ENCODE measurements around the gene FANCD2. TPM values are rescaled to one million over a fixed set of nuclear protein-coding genes. Genes with fewer than 3 reads are reported as not detected.

FANCD2 gene
- total and polyA plus RNA-seq, 2 donors (not counting 1 experiment from before 2014, with no cell fraction given) = 7.1 to 9.7 TPM

DNA sequence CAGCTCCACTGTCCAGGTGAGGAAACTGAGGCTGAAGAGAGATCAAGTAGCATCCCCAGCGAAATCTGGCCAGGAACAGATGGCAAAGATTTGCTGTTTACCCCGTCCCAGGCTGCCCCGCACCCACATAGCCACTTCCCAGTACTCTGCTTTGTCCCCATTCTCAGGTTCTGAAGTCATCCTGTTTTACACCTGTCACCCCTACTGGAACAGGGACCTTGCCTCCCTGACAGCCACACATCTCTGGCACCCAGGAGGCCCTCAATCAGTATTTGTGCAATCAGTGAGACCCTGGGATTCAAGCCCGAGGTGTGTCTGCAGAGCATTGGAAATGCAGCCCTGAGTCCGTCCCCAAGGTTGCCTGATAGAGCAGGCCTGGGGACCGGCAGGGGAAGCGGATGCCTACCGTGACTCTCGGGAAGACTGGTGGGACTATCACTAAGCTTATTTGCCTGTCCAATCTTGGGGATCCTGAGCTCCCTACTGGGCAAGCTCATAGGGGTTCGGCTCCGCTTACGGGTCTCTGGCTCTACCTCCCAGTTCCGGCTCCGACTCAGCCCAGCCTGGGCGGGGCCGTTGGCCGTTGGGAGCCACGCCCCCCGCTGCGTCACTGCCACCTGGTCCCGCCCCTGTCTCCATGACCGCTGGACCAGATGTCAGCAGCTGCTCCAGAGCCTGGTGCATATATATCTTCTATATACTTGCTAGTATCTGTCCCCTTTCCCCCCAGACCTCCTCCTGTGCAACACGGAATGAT lies 17.5 kb upstream of the FANCD2 start:
- H3K4me1 ChIP-seq (ENCODE audit: control insufficient read depth, extremely low read depth, insufficient read depth, low read length) = peaks cover 6% of the 10 kb centered on the region
- H3K4me3 ChIP-seq (replicated peaks in 1 of 4; ENCODE audit: control extremely low read depth in 1 of 4, insufficient read depth in 1 of 4, low read depth in 3 of 4, low read length in 4 of 4) = peak overlapping the region; percentile 40 to 58 (median 52)
- peak overlapping the region; percentile 62 for H2AFZ ChIP-seq (ENCODE audit: low read length)
- DNase-seq (ENCODE audit: low read depth in 2 of 2) = peak; percentile 66 to 71
- H3K27me3 ChIP-seq (ENCODE audit: control insufficient read depth, insufficient read depth, low read length) = no peaks in the 10 kb centered on the region
- H3K36me3 ChIP-seq (ENCODE audit: control insufficient read depth, insufficient read depth, low read length) = no peaks in the 10 kb centered on the region
- no peaks in the 10 kb centered on the region for H3K79me2 ChIP-seq (ENCODE audit: control insufficient read depth, insufficient read depth, low read length)
- peak overlapping the region; percentile 84 for H3K4me2 ChIP-seq (ENCODE audit: extremely low read depth, insufficient read depth, low read length)
- H4K20me1 ChIP-seq (ENCODE audit: control insufficient read depth, extremely low read depth, insufficient read depth, low read length) = no peaks in the 10 kb centered on the region
- peak overlapping the region; percentile 45 for H3K27ac ChIP-seq (ENCODE audit: insufficient read depth, low read length)
- H3K9me3 ChIP-seq (ENCODE audit: control insufficient read depth, insufficient read depth, low read depth, low read length) = no peaks in the 10 kb centered on the region
- no peak overlapping the region for H3K9ac ChIP-seq (ENCODE audit: insufficient read depth, low read length)
- TF ChIP-seq EZH2 (IDR thresholded peaks at IDR 0.05; ENCODE audit: low read length, missing control alignments) = no peak
- TF ChIP-seq, protein P1, sequence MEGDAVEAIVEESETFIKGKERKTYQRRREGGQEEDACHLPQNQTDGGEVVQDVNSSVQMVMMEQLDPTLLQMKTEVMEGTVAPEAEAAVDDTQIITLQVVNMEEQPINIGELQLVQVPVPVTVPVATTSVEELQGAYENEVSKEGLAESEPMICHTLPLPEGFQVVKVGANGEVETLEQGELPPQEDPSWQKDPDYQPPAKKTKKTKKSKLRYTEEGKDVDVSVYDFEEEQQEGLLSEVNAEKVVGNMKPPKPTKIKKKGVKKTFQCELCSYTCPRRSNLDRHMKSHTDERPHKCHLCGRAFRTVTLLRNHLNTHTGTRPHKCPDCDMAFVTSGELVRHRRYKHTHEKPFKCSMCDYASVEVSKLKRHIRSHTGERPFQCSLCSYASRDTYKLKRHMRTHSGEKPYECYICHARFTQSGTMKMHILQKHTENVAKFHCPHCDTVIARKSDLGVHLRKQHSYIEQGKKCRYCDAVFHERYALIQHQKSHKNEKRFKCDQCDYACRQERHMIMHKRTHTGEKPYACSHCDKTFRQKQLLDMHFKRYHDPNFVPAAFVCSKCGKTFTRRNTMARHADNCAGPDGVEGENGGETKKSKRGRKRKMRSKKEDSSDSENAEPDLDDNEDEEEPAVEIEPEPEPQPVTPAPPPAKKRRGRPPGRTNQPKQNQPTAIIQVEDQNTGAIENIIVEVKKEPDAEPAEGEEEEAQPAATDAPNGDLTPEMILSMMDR (conservative IDR thresholded peaks at IDR 0.05 in 1 of 2, IDR thresholded peaks at IDR 0.05 in 1 of 2; ENCODE audit: low read depth in 1 of 2, low read length in 2 of 2) = no peak

DNA sequence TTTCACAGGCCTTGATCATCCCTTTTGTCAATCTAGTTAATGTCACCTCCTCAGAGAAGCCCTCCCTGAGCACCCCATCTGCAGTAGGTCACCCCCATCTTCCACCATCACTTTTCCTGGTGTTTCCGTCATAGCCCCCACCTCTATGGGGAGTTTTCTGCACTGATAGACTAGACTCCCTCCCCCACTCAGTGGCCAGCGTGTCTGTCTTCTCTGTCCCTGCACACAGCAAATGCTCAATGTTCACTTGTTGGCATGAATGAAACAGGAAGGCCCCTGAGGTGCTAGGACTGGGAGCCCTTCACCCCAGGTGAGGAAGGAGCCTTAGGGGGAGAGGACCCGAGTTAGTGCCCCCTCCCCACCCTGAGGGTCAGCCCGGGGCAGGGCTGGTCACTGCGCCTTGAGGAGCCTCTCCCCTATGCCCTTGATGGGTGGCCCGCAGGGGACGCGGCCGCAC lies 15.8 kb upstream of the FANCD2 start:
- no peaks in the 10 kb centered on the region for H3K9me3 ChIP-seq (ENCODE audit: control insufficient read depth, insufficient read depth, low read depth, low read length)
- peak overlapping the region; percentile 5 for H2AFZ ChIP-seq (ENCODE audit: low read length)
- peak overlapping the region; percentile 30 for H3K27ac ChIP-seq (ENCODE audit: insufficient read depth, low read length)
- TF ChIP-seq, protein P1 (conservative IDR thresholded peaks at IDR 0.05 in 1 of 2, IDR thresholded peaks at IDR 0.05 in 1 of 2; ENCODE audit: low read depth in 1 of 2, low read length in 2 of 2) = no peak
- no peak for TF ChIP-seq EZH2 (IDR thresholded peaks at IDR 0.05; ENCODE audit: low read length, missing control alignments)
- DNase-seq (ENCODE audit: low read depth in 2 of 2) = no peak
- H3K4me2 ChIP-seq (ENCODE audit: extremely low read depth, insufficient read depth, low read length) = peak overlapping the region; percentile 96
- no peaks in the 10 kb centered on the region for H3K36me3 ChIP-seq (ENCODE audit: control insufficient read depth, insufficient read depth, low read length)
- H3K4me3 ChIP-seq (replicated peaks in 1 of 4; ENCODE audit: control extremely low read depth in 1 of 4, insufficient read depth in 1 of 4, low read depth in 3 of 4, low read length in 4 of 4) = peak overlapping the region; percentile 40 to 83 (median 64)
- H3K79me2 ChIP-seq (ENCODE audit: control insufficient read depth, insufficient read depth, low read length) = no peaks in the 10 kb centered on the region
- H3K27me3 ChIP-seq (ENCODE audit: control insufficient read depth, insufficient read depth, low read length) = no peaks in the 10 kb centered on the region
- no peaks in the 10 kb centered on the region for H4K20me1 ChIP-seq (ENCODE audit: control insufficient read depth, extremely low read depth, insufficient read depth, low read length)
- peaks cover 11% of the 10 kb centered on the region for H3K4me1 ChIP-seq (ENCODE audit: control insufficient read depth, extremely low read depth, insufficient read depth, low read length)
- peak overlapping the region; percentile 53 for H3K9ac ChIP-seq (ENCODE audit: insufficient read depth, low read length)

DNA sequence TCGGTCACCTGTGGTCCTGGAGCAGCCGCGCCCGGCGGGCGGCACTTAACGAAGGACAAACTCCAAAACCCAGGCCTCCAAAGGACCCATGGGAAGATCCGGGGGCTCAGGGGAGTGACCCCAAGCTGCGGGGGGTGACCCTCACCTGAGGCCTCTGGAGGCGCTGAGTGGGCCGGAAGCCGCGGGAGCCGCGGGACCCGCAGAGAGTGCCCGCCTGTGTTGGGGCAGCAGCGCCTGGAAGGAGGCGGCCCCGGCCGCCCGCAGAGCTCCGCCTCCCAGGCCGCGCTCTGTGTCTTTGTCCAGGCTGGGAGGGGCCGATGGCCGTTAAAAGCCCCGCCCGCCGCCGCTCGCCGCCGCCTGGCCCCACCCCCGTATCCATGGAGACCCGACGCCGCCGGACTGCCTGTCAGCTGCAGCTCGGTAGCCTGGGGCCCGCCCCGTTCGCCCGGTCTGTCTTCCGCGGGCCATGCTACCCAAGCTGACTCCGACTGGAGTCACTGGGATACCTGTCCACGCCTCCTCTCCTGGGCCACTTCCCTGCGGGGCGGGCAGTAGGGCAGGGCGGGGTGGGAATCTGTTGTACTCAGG lies 15.3 kb upstream of the FANCD2 start:
- no peaks in the 10 kb centered on the region for H3K27me3 ChIP-seq (ENCODE audit: control insufficient read depth, insufficient read depth, low read length)
- peak overlapping the region; percentile 30 for H3K27ac ChIP-seq (ENCODE audit: insufficient read depth, low read length)
- H3K4me1 ChIP-seq (ENCODE audit: control insufficient read depth, extremely low read depth, insufficient read depth, low read length) = peaks cover 15% of the 10 kb centered on the region
- H3K4me3 ChIP-seq (replicated peaks in 1 of 4; ENCODE audit: control extremely low read depth in 1 of 4, insufficient read depth in 1 of 4, low read depth in 3 of 4, low read length in 4 of 4) = peak overlapping the region; percentile 40 to 83 (median 64)
- H3K9me3 ChIP-seq (ENCODE audit: control insufficient read depth, insufficient read depth, low read depth, low read length) = no peaks in the 10 kb centered on the region
- DNase-seq (ENCODE audit: low read depth in 2 of 2) = peak; percentile 86
- no peaks in the 10 kb centered on the region for H4K20me1 ChIP-seq (ENCODE audit: control insufficient read depth, extremely low read depth, insufficient read depth, low read length)
- TF ChIP-seq, protein P1 (conservative IDR thresholded peaks at IDR 0.05 in 1 of 2, IDR thresholded peaks at IDR 0.05 in 1 of 2; ENCODE audit: low read depth in 1 of 2, low read length in 2 of 2) = no peak
- no peak for TF ChIP-seq EZH2 (IDR thresholded peaks at IDR 0.05; ENCODE audit: low read length, missing control alignments)
- H3K79me2 ChIP-seq (ENCODE audit: control insufficient read depth, insufficient read depth, low read length) = no peaks in the 10 kb centered on the region
- H3K9ac ChIP-seq (ENCODE audit: insufficient read depth, low read length) = peak overlapping the region; percentile 53
- peak overlapping the region; percentile 5 for H2AFZ ChIP-seq (ENCODE audit: low read length)
- H3K36me3 ChIP-seq (ENCODE audit: control insufficient read depth, insufficient read depth, low read length) = no peaks in the 10 kb centered on the region
- peak overlapping the region; percentile 96 for H3K4me2 ChIP-seq (ENCODE audit: extremely low read depth, insufficient read depth, low read length)
